IMR-90 (cell line): ENCODE data around the gene SRSF5. TPM values are rescaled to one million over a fixed set of nuclear protein-coding genes. Genes with fewer than 3 reads are reported as not detected.
"Not testable (repeated sequence)": the region's sequence is repeated elsewhere in the genome, so short reads cannot be mapped to it uniquely, and the experiment has no call there.

Experiments
- ATAC-seq: fragments of 200-7000 bp; cut with Tn5 transposase; 2 replicates; pipeline ENCODE4 v1.9.1; 2020; ENCODE audit warnings: low read depth, mild to moderate bottlenecking, moderate library complexity
- BruUV-seq: library from RNA; stranded (reverse); fragments of 400-500 nt; replicated peaks from 2 replicates; lab custom pipeline; 2021; lab: Mats Ljungman, UMichigan
- CTCF ChIA-PET: fragments of 300-600 bp; formaldehyde crosslinking; extraction: SDS; loops from one replicate; lab custom pipeline; 2021; ENCODE audit warnings: antibody characterized with exemption; lab: Yijun Ruan, JAX
- POLR2A ChIA-PET: fragments of 300-600 bp; sonication (Branson Sonifier 250); formaldehyde crosslinking; loops from one replicate; lab custom pipeline; 2022; ENCODE audit warnings: antibody characterized with exemption; ENCODE audit not compliant: unreplicated experiment; lab: Charles Lee
- DNase-seq: peaks from one replicate; pipeline ENCODE4 v3.0.0; 2013
- H2AFZ ChIP-seq: replicated peaks from 2 replicates; pipeline ENCODE3; 2013; ENCODE audit warnings: low read length, mild to moderate bottlenecking; ENCODE audit not compliant: poor library complexity
- H2AK5ac ChIP-seq: 2 replicates; pipeline ENCODE4 v1.6.1; 2013; ENCODE audit warnings: low read depth, low read length, inconsistent platforms
- H2AK9ac ChIP-seq: replicated peaks from 2 replicates; pipeline ENCODE3; 2013; ENCODE audit warnings: mild to moderate bottlenecking, low read depth, low read length, moderate library complexity; ENCODE audit not compliant: poor library complexity
- H2BK120ac ChIP-seq: 2 replicates; pipeline ENCODE4 v1.6.1; 2013; ENCODE audit warnings: low read depth, low read length, inconsistent platforms
- H2BK15ac ChIP-seq: 3 replicates; pipeline ENCODE4 v1.6.1; 2013; ENCODE audit warnings: low read depth, low read length, inconsistent platforms
- H2BK20ac ChIP-seq: 2 replicates; pipeline ENCODE4 v1.6.1; 2013; ENCODE audit warnings: low read depth, mild to moderate bottlenecking, inconsistent platforms, low read length, moderate library complexity
- H2BK5ac ChIP-seq: 2 replicates; pipeline ENCODE4 v1.6.1; 2013; ENCODE audit warnings: mild to moderate bottlenecking, low read depth, low read length, inconsistent platforms; ENCODE audit not compliant: poor library complexity, severe bottlenecking
- H3K14ac ChIP-seq: replicated peaks from 2 replicates; pipeline ENCODE4 v1.6.1; 2013; ENCODE audit warnings: low read depth, low read length, inconsistent platforms
- H3K18ac ChIP-seq: 2 replicates; pipeline ENCODE4 v1.6.1; 2013; ENCODE audit warnings: low read depth, low read length, control low read depth
- H3K23ac ChIP-seq: 2 replicates; pipeline ENCODE4 v1.6.1; 2013; ENCODE audit warnings: low read depth, low read length, inconsistent platforms
- H3K27ac ChIP-seq: 2 replicates; pipeline ENCODE4 v1.5.1; 2013; ENCODE audit warnings: mild to moderate bottlenecking, control low read depth, low read length; ENCODE audit not compliant: insufficient read depth
- H3K27me3 ChIP-seq: 2 replicates; pipeline ENCODE4 v1.6.1; 2013; ENCODE audit warnings: low read length; ENCODE audit not compliant: control insufficient read depth, insufficient read depth
- H3K36me3 ChIP-seq: 2 replicates; pipeline ENCODE4 v1.6.1; 2013; ENCODE audit warnings: low read length, mixed read lengths; ENCODE audit not compliant: control insufficient read depth, insufficient read depth
- H3K4ac ChIP-seq: 2 replicates; pipeline ENCODE4 v1.6.1; 2013; ENCODE audit warnings: low read depth, low read length, inconsistent platforms
- H3K4me1 ChIP-seq: 2 replicates; pipeline ENCODE4 v1.6.1; 2013; ENCODE audit warnings: low read length, mixed read lengths; ENCODE audit not compliant: control insufficient read depth, insufficient read depth
- H3K4me2 ChIP-seq: 2 replicates; pipeline ENCODE4 v1.6.1; 2013; ENCODE audit warnings: low read depth, mild to moderate bottlenecking, control low read depth, low read length, moderate library complexity
- H3K4me3 ChIP-seq: 2 replicates; pipeline ENCODE4 v1.5.1; 2013; ENCODE audit warnings: low read depth, mild to moderate bottlenecking, control low read depth, low read length, moderate library complexity; ENCODE audit not compliant: insufficient read depth
- H3K56ac ChIP-seq: 2 replicates; pipeline ENCODE4 v1.6.1; 2013; ENCODE audit warnings: low read length, inconsistent platforms; ENCODE audit not compliant: insufficient read depth; ENCODE audit errors: extremely low read depth
- H3K79me1 ChIP-seq, 2 experiments: 2 replicates each; pipeline ENCODE4 v1.6.1; 2013; ENCODE audit warnings: low read length in 2 of 2, inconsistent platforms in 1 of 2, low read depth in 1 of 2
- H3K9ac ChIP-seq: 2 replicates; pipeline ENCODE4 v1.6.1; 2013; ENCODE audit warnings: low read depth, low read length, control low read depth
- H3K9me1 ChIP-seq: 2 replicates; pipeline ENCODE4 v1.6.1; 2013; ENCODE audit warnings: low read length, inconsistent platforms; ENCODE audit not compliant: insufficient read depth
- H3K9me3 ChIP-seq: 2 replicates; pipeline ENCODE4 v1.6.1; 2013; ENCODE audit warnings: low read length; ENCODE audit not compliant: control insufficient read depth, insufficient read depth
- H4K20me1 ChIP-seq: 2 replicates; pipeline ENCODE4 v1.6.1; 2013; ENCODE audit warnings: low read length, inconsistent platforms; ENCODE audit not compliant: insufficient read depth
- H4K5ac ChIP-seq: 2 replicates; pipeline ENCODE4 v1.6.1; 2013; ENCODE audit warnings: mild to moderate bottlenecking, low read depth, low read length, control low read depth
- H4K8ac ChIP-seq, 2 experiments: 2 replicates each; pipeline ENCODE4 v1.6.1; 2013; ENCODE audit warnings: low read depth in 2 of 2, low read length in 2 of 2, control low read depth in 1 of 2, inconsistent platforms in 1 of 2
- H4K91ac ChIP-seq: 2 replicates; pipeline ENCODE4 v1.6.1; 2013; ENCODE audit warnings: low read depth, low read length, inconsistent platforms; ENCODE audit not compliant: insufficient read depth
- WGBS, 2 experiments: methylation state at CpG; one replicate each; pipeline versions ENCODE4 v1.1.5 to v1.1.7; 2013; ENCODE audit warnings: missing lambda C conversion rate in 2 of 2; ENCODE audit not compliant: insufficient read length in 1 of 2; ENCODE audit errors: extremely low coverage in 2 of 2; 5-methylcytosine and 5-hydroxymethylcytosine counted together
- dilution Hi-C: fragments of 300-500 bp; cut with HindIII; formaldehyde crosslinking; loops from one replicate; pipeline ENCODE4 v1.14.3; 2018; ENCODE audit warnings: low sequenced_read_pairs; ENCODE audit not compliant: unreplicated experiment
- in situ Hi-C: fragments of 300-500 bp; cut with MboI; formaldehyde crosslinking; loops from 3 replicates; pipeline ENCODE4 v1.14.3; 2019; ENCODE audit warnings: low sequenced_read_pairs, inconsistent platforms, mixed read lengths
- intact Hi-C: fragments of 100-400 bp; cut with micrococcal nuclease; formaldehyde crosslinking; loops from 2 replicates; pipeline ENCODE4 v1.10.0; 2022
- polyA plus RNA-seq, 3 experiments: library from polyadenylated mRNA; depleted of rRNA; stranded (reverse); fragments of >200 nt; gene quantifications; 2 replicates each; pipeline ENCODE4 v1.2.3, GENCODE V29; 2012; ENCODE audit warnings: low replicate concordance in 1 of 3
- total RNA-seq: library from RNA; depleted of rRNA; stranded (reverse); fragments of >200 nt; gene quantifications from 2 replicates; pipeline ENCODE4 v1.2.3, GENCODE V29; 2012

SRSF5 gene
- total and polyA plus RNA-seq, 2 of the 4 experiments (the other 2 are of a cell fraction) = 29.4 to 229 TPM

DNA sequence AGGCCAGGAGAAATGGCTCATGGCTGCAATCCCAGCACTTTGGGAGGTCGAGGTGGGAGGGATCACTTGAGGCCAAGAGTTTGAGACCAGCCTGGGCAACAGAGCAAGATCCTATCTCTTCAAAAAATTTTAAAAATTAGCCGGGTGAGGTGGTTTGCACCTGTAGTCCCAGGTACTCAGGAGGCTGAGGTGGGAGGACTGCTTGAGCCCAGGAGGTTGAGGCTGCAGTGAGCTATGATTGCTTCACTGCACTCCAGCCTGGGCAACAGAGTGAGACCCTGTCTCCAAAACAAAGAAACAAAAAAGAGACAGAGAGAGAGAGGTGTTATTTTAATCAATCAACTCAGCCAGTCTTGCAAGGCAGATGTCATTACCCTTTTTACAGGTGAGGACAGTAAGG, 48.3 kb upstream of the SRSF5 start:
- dilution Hi-C loops, H3K9ac ChIP-seq, H3K79me1 ChIP-seq, H3K27me3 ChIP-seq, H3K4me3 ChIP-seq, H2AFZ ChIP-seq, H3K36me3 ChIP-seq, H3K56ac ChIP-seq, H3K4me2 ChIP-seq, BruUV-seq, DNase-seq, ATAC-seq, H4K20me1 ChIP-seq, H2AK9ac ChIP-seq, POLR2A ChIA-PET, H3K9me3 ChIP-seq: not testable (repeated sequence)
- peak overlapping the region; percentile 84; the same call in 1 of the 2 replicates for H2BK120ac ChIP-seq
- peak overlapping the region; percentile 60; the same call in 1 of the 2 replicates for H3K27ac ChIP-seq
- intact Hi-C loops (loop anchor here (2.0 kb wide), 1 partner anchor 106 kb away; no protein-coding TSS in a partner anchor), in situ Hi-C loops (loop anchor here (5.0 kb wide), 1 partner anchor 111 kb away; no protein-coding TSS in a partner anchor)
- peak overlapping the region; percentile 59 for H2BK5ac ChIP-seq
- peak overlapping the region; percentile 61 for H2AK5ac ChIP-seq
- peak overlapping the region; percentile 86; the same call in 2 of the 3 replicates for H2BK15ac ChIP-seq
- H4K91ac ChIP-seq = peak overlapping the region; percentile 89
- peak overlapping the region; percentile 16 to 69; a peak in 3 of 4 replicates for H4K8ac ChIP-seq
- peak overlapping the region; percentile 42 for H3K14ac ChIP-seq
- H3K18ac ChIP-seq = peak overlapping the region; percentile 78
- CTCF ChIA-PET = interaction anchor here (1.2 kb wide), 1 partner anchor 134 kb away, joined by 3 read pairs; no protein-coding TSS in a partner anchor
- H2BK20ac ChIP-seq = peak overlapping the region; percentile 79
- peak overlapping the region; percentile 53 for H4K5ac ChIP-seq
- H3K4ac ChIP-seq = peak overlapping the region; percentile 88
- no CpG with 5 or more reads among the region's 2 CpGs for WGBS, 2 experiments
- H3K23ac ChIP-seq = peak overlapping the region; percentile 62; the same call in 1 of the 2 replicates
- H3K4me1 ChIP-seq = peaks cover 24% of the 10 kb centered on the region
- H3K9me1 ChIP-seq = peaks cover 27% of the 10 kb centered on the region
